ENCODE measurements around the gene HTT. TPM values are rescaled to one million over a fixed set of nuclear protein-coding genes. Genes with fewer than 3 reads are reported as not detected.

HTT gene
- polyA plus RNA-seq, 2 of the 4 experiments (the other 2 are of a cell fraction), result 14.5 to 16.9 TPM

DNA sequence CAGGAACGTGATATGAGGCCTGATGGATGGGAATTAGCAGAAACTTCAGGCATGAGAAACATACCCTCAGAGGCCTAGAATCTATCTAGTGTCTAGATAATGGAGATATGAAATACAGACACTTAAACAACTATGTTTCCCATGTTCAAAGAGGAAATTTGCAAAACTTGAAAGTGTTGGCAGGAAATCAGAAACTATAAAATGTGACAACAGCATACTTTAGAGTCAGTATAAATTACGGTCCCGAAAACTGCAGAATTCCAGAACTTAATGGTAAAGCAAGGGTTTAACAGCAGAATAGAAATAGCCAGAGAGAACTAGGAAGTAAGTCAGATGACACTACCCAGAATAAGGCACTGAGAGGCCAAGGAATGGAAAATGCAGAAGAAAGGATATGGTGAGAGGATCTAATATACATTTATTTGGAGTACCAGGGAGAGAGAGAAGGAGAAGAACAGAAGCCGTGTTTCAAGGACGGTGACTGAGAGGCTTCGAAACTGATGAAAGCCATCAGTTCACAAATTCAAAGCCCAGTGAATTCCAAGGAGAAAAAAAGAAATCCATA lies 7.6 kb upstream of the HTT start:
- no peak overlapping the region for H3K4me2 ChIP-seq
- DNase-seq (ENCODE audit: low read depth in 1 of 2, low spot score in 1 of 2) (no peak), ATAC-seq (no peak), FAIRE-seq (no peak)
- CTCF ChIA-PET, result no interaction called here
- no peak for TF ChIP-seq KDM1A (IDR thresholded peaks at IDR 0.05; ENCODE audit: low read depth)
- TF ChIP-seq POLR2AphosphoS2 (conservative IDR thresholded peaks at IDR 0.05; ENCODE audit: low read length), result no peak
- no peak for TF ChIP-seq CHD2 (IDR thresholded peaks at IDR 0.05; ENCODE audit: low read length, partially characterized antibody)
- no peak for TF ChIP-seq ESRRA (IDR thresholded peaks at IDR 0.05; ENCODE audit: borderline replicate concordance, low read length)
- no peak for TF ChIP-seq BCL3 (IDR thresholded peaks at IDR 0.05)
- no peak for TF ChIP-seq SMC3 (IDR thresholded peaks at IDR 0.05)
- TF ChIP-seq, protein P1, sequence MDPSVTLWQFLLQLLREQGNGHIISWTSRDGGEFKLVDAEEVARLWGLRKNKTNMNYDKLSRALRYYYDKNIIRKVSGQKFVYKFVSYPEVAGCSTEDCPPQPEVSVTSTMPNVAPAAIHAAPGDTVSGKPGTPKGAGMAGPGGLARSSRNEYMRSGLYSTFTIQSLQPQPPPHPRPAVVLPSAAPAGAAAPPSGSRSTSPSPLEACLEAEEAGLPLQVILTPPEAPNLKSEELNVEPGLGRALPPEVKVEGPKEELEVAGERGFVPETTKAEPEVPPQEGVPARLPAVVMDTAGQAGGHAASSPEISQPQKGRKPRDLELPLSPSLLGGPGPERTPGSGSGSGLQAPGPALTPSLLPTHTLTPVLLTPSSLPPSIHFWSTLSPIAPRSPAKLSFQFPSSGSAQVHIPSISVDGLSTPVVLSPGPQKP (IDR thresholded peaks at IDR 0.05; ENCODE audit: low read depth, low read length), result no peak
- TF ChIP-seq CEBPB (IDR thresholded peaks at IDR 0.05), result no peak
- H3K27ac ChIP-seq, result no peak overlapping the region
- H3K4me1 ChIP-seq, result no peaks in the 10 kb centered on the region
- POLR2A ChIA-PET, result no interaction called here
- 81% methylated on average over 6 of the region's 6 CpGs for WGBS (ENCODE audit: missing lambda C conversion rate)
- H3K9me3 ChIP-seq, result no peaks in the 10 kb centered on the region
- H3K4me3 ChIP-seq, result no peak overlapping the region

- 55% methylated on average over 6 of the region's 6 CpGs for WGBS (ENCODE audit: missing lambda C conversion rate)
- POLR2A ChIA-PET, result no interaction called here
- no peak for FAIRE-seq
These were observed 6.9 kb upstream of the HTT start for GRCh38 chr4:3067473-3068001.

More at GRCh38 chr4:3067473-3068001, 6.9 kb upstream of the HTT start:
- DNase-seq (ENCODE audit: low read depth in 1 of 2, low spot score in 1 of 2), result no peak
- Histone ChIP-seq H3K4me1 (no peaks in the 10 kb centered on the region), H3K4me2 (no peak overlapping the region), H3K4me3 (no peak overlapping the region), H3K9me3 (no peaks in the 10 kb centered on the region), H3K27ac (no peak overlapping the region)
- no peak for ATAC-seq
- CTCF ChIA-PET, result no interaction called here
- TF ChIP-seq MYC (IDR thresholded peaks at IDR 0.05; ENCODE audit: borderline replicate concordance, low read length), result no peak
- TF ChIP-seq, protein P2, sequence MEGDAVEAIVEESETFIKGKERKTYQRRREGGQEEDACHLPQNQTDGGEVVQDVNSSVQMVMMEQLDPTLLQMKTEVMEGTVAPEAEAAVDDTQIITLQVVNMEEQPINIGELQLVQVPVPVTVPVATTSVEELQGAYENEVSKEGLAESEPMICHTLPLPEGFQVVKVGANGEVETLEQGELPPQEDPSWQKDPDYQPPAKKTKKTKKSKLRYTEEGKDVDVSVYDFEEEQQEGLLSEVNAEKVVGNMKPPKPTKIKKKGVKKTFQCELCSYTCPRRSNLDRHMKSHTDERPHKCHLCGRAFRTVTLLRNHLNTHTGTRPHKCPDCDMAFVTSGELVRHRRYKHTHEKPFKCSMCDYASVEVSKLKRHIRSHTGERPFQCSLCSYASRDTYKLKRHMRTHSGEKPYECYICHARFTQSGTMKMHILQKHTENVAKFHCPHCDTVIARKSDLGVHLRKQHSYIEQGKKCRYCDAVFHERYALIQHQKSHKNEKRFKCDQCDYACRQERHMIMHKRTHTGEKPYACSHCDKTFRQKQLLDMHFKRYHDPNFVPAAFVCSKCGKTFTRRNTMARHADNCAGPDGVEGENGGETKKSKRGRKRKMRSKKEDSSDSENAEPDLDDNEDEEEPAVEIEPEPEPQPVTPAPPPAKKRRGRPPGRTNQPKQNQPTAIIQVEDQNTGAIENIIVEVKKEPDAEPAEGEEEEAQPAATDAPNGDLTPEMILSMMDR (IDR thresholded peaks at IDR 0.05), result no peak
- no peak for TF ChIP-seq RAD21 (conservative IDR thresholded peaks at IDR 0.05 in 1 of 2, IDR thresholded peaks at IDR 0.05 in 1 of 2)
- no peak for TF ChIP-seq HOXB13 (CRISPR knock-in tag; IDR thresholded peaks at IDR 0.05; ENCODE audit: low read depth)
- no peak for TF ChIP-seq CHD4 (IDR thresholded peaks at IDR 0.05; ENCODE audit: borderline replicate concordance)
- TF ChIP-seq REST (IDR thresholded peaks at IDR 0.05), result no peak
- TF ChIP-seq GATA3 (IDR thresholded peaks at IDR 0.05; ENCODE audit: borderline replicate concordance), result no peak
- no peak for TF ChIP-seq NFE2L2 (conservative IDR thresholded peaks at IDR 0.05; ENCODE audit: low read length)
- no peak for TF ChIP-seq CBX2 (IDR thresholded peaks at IDR 0.05; ENCODE audit: borderline replicate concordance, low read depth)
- TF ChIP-seq, protein P3, sequence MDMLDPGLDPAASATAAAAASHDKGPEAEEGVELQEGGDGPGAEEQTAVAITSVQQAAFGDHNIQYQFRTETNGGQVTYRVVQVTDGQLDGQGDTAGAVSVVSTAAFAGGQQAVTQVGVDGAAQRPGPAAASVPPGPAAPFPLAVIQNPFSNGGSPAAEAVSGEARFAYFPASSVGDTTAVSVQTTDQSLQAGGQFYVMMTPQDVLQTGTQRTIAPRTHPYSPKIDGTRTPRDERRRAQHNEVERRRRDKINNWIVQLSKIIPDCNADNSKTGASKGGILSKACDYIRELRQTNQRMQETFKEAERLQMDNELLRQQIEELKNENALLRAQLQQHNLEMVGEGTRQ (IDR thresholded peaks at IDR 0.05), result no peak
- no peak for TF ChIP-seq MAX (IDR thresholded peaks at IDR 0.05)
